ENCODE results near the gene INPP5A.

DNA sequence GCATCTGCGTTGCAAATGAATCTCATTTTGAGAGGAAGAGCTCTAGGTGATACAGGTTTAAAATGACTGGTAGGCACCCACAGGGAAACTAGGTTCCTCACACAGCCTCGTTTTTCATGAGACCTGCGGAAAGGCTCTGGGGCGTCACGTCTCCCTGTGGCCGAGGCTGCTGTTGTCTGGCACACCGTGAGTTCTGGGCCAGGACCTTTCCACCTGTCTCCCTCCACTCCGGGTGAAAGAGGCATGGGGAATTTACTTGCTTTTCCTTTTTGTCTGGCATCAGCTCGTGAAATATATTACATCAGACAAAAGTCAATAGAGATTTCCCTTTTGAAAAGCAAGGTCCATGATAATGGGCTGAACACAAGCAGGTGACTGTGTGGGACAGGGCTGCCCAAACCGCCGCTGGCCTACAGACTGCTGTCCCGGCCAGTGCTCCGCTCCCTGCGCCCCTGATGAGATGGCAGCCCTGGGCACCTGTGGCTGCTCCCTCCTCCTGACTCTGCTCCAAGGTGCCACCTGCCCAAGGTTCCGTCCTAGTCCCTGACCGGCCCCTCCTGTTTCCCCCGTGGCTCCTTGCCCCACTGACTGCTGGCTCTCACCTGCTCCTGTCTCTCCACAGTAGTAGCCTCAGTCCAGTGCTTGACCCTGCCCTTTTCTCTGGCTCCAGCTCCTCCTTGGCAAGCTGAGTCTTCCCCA, 138.8 kb downstream of the INPP5A start:
- TF ChIP-seq, protein P1, sequence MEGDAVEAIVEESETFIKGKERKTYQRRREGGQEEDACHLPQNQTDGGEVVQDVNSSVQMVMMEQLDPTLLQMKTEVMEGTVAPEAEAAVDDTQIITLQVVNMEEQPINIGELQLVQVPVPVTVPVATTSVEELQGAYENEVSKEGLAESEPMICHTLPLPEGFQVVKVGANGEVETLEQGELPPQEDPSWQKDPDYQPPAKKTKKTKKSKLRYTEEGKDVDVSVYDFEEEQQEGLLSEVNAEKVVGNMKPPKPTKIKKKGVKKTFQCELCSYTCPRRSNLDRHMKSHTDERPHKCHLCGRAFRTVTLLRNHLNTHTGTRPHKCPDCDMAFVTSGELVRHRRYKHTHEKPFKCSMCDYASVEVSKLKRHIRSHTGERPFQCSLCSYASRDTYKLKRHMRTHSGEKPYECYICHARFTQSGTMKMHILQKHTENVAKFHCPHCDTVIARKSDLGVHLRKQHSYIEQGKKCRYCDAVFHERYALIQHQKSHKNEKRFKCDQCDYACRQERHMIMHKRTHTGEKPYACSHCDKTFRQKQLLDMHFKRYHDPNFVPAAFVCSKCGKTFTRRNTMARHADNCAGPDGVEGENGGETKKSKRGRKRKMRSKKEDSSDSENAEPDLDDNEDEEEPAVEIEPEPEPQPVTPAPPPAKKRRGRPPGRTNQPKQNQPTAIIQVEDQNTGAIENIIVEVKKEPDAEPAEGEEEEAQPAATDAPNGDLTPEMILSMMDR (IDR thresholded peaks at IDR 0.05; ENCODE audit: low read depth, low read length, poor library complexity, severe bottlenecking), result no peak
- TF ChIP-seq EZH2phosphoT487 (IDR thresholded peaks at IDR 0.05; ENCODE audit: borderline replicate concordance, low read length), result no peak

Data from DOHH2 (cell line).